ENCODE measurements around the gene KRT6C.

KRT6C gene

DNA sequence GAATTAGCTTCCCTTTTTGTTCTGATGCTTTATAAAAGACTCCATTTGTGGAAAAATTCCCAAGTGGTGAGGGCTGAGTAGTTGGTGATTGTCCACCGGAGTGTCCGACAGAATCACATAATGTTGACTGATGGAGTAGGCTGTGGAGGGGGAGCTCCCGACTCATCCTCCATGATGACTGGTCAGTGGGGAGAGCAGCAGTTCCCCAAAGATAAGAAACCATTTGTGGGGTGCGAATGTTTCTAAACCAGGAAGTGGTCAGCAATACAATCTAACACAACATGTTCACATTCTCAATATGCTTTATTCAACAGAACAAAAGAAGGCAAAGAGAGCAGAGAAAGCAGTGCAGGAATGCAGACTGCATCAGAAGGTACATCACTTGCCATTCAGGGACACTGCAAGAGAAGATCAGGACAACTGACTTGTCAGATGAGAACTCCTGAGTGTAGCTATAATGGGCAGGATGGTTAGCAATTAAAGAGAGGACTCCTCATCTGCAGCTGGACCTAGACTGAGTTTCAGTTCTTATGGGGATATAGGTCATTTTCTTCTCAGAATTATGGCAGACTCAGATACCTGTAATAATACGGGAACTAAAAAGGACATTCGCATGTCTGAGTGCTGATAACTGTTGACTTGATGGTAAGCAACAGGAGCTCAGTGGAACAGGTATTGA lies 27.1 kb downstream of the KRT6C start:
- no peak overlapping the region for H3K27ac ChIP-seq
- TF ChIP-seq, protein P1, sequence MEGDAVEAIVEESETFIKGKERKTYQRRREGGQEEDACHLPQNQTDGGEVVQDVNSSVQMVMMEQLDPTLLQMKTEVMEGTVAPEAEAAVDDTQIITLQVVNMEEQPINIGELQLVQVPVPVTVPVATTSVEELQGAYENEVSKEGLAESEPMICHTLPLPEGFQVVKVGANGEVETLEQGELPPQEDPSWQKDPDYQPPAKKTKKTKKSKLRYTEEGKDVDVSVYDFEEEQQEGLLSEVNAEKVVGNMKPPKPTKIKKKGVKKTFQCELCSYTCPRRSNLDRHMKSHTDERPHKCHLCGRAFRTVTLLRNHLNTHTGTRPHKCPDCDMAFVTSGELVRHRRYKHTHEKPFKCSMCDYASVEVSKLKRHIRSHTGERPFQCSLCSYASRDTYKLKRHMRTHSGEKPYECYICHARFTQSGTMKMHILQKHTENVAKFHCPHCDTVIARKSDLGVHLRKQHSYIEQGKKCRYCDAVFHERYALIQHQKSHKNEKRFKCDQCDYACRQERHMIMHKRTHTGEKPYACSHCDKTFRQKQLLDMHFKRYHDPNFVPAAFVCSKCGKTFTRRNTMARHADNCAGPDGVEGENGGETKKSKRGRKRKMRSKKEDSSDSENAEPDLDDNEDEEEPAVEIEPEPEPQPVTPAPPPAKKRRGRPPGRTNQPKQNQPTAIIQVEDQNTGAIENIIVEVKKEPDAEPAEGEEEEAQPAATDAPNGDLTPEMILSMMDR (conservative IDR thresholded peaks at IDR 0.05) = no peak
- TF ChIP-seq ZFX (IDR thresholded peaks at IDR 0.05) = no peak

DNA sequence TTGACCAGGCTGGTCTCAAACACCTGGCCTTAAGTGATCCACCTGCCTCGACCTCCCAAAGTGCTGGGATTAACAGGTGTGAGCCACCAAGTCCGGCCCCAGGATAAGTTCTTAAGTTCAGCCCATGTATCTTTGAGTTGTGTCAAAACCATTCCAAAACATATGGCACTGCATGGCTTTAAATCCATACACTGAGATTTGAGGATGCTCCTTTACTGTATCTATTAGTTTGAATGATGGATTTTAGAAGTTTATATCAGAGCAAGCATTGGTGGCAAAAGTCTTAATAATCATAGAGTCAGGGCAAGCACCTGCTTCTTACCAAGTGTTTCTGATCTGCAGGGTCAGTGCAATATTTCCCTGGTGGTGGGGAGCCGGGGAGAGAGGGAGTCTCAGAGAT lies 27.7 kb downstream of the KRT6C start:
- TF ChIP-seq, protein P1 (conservative IDR thresholded peaks at IDR 0.05) = no peak
- no peak for TF ChIP-seq ZFX (IDR thresholded peaks at IDR 0.05)
- H3K27ac ChIP-seq = no peak overlapping the region

DNA sequence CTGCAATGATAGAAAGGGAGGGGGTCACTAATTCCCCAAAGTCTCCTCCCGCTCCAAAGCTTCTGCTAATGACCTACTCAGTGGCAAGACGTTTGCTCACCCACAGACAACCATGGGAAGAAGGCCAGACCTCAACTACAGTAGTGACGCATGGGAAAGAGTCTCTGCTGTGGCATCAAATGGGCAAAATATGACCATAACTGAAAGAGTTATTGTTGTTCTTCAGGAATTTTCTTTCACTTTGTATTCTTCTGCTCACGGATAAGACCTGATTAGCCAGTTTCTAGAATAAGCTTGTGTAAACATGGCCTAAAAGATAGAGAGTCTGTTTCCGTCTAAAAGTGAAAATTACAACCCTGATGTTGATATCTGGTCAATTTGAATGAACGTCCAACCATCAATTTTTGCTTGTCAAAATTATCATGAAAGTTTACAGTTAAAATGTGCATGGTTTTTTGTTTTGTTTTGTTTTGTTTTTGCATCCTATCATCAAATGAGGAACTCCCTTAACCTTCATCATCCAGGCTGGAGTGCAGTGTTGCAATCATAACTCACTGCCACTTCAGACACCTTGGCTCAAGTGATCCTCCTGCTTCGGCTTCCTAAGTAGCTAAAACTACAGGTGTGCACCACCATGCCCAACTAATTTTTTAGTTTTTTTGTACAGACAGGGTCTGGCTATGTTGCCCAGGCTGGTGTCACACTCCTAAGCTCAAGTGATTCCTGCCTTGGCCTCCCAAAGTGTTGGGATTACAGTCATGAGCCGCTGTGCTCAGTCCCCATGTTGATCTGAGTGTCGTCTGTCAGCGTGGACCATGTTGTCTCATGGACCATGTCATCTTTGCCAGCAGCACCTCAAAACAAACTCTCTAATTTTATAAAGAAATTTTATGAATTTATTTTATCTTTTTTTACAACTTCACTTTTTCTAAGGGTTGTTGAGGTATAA lies 28.7 kb downstream of the KRT6C start:
- H3K27ac ChIP-seq = peak overlapping the region; percentile 35; the same call in 1 of the 2 replicates
- TF ChIP-seq ZFX (IDR thresholded peaks at IDR 0.05) = no peak
- TF ChIP-seq, protein P1 (conservative IDR thresholded peaks at IDR 0.05) = no peak

DNA sequence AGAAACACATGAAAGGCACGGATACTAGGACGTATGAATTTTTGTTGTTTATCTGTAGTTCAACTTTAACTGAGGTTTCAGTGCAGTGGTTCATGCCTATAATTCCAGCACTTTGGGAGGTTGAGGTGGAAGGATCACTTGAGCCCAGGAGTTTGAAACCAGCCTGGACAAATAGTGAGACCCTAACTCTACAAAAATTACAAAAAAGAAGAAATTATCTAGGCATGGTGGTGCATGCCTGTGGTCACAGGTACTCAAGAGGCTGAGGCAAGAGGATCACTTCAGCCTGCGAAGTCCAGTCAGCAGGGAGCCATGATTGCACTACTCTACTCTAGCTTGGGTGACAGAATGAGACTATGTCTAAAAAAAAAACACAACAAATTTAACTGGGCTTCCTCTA lies 29.6 kb downstream of the KRT6C start:
- H3K27ac ChIP-seq = peak overlapping the region; percentile 35; the same call in 1 of the 2 replicates
- TF ChIP-seq, protein P1 (conservative IDR thresholded peaks at IDR 0.05) = no peak
- no peak for TF ChIP-seq ZFX (IDR thresholded peaks at IDR 0.05)

DNA sequence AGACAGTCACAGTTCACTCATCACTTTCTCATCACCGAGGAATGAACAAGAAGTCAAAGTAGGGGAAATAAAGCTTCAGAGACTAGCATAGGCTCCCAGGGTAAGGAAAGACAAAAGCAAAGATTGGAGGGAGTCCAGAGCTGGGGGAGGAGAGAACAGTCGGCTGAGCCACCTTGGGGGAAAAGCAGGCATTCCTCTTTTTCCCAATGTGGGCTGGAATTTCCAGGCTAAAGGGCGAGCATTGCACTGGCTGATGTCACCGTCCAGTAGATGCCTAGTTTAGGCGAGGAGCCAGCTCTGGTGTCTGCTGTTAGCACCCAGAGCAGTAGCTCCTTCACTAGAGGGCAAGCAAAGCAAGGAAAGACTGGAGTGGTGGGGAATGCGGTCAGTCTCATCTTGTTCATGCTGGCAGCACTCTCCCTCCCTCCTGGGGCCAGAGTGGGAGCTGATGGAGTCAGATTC lies 31.0 kb downstream of the KRT6C start:
- H3K27ac ChIP-seq = no peak overlapping the region
- TF ChIP-seq, protein P1 (conservative IDR thresholded peaks at IDR 0.05) = no peak
- no peak for TF ChIP-seq ZFX (IDR thresholded peaks at IDR 0.05)

DNA sequence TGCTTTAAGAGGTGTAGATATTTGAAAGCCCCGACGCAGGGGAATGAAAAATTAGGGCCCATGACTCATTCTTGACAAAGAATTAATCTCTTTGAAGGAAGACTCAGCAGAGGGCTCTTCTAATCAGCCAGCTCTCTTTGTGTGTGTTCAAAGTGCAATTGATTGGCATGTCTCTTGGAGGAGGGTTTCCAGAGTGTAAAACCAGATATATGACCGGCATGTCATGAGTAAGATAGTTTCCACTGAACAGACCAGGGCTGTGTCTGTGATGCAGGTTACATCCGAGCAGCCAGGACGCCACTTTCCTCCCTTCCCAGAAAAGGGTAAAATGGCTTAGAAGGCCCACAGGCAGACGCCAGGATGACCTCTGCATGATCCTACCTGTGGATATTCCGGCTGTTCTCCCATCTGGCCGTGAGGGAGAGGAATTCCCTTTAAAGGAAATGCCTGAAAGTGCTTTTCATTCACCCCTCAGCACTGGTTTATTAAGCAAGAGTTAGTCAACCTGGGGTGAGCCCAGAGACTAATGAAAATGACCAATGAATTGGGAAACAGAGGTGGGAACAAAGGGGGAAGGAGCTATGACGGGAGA lies 32.2 kb downstream of the KRT6C start:
- TF ChIP-seq ZFX (IDR thresholded peaks at IDR 0.05) = no peak
- TF ChIP-seq, protein P1 (conservative IDR thresholded peaks at IDR 0.05) = no peak
- H3K27ac ChIP-seq = no peak overlapping the region

Data from C4-2B (cell line).